HG02970 (cell line): ENCODE measurements around the gene MIPEP.
"Not testable (repeated sequence)": the region's sequence is repeated elsewhere in the genome, so short reads cannot be mapped to it uniquely, and the experiment has no call there.

Experiments
- ATAC-seq: cut with Tn5 transposase; IDR thresholded peaks from one replicate; pipeline ENCODE4 v1.9.1; 2021; ENCODE audit warnings: mild to moderate bottlenecking, moderate library complexity, moderate number of reproducible peaks; ENCODE audit not compliant: unreplicated experiment, low FRiP score

MIPEP gene

DNA sequence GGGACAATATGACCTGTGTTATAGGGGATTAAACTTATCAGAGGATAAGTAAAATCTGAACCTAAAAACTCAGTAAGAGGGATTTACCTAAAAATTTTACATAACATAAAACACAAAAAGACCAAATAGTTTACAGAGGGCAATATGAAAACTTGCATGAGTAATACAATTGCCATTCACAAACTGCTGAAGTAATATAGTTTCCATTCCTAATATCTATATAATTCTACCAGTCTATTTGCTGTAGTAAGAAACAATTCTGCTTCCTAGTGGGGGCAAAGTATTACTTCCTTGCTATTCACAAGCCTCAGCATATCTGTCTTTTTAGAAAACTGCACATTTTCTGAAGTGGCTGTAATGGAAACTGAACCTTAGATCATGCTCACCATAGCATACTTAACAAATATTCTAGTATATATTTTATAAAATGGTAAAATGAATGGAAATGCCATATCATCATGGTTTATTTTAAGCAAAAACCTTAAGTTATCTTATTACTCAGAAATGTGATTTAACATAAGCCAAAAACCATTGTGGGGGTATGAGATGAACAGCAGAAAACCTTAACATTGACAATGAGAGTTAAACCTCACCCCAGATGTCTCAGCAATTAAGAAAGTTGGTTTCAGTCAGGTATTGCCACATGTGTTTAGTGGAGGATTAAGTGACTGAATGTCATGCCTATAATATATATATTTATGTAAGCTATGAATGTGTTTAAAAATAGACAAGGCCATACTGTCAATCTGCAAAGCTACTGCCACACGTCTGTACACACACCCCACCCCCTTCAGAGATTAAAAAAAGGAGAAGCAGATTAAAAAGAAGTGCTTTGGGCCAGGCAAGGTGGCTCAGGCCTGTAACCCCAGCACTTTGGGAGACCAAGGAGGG, 136.8 kb downstream of the MIPEP start:
- ATAC-seq, result peak; percentile 63

GRCh38 chr13:23751195-23751594, 138.0 kb downstream of the MIPEP start:
- no peak for ATAC-seq

DNA sequence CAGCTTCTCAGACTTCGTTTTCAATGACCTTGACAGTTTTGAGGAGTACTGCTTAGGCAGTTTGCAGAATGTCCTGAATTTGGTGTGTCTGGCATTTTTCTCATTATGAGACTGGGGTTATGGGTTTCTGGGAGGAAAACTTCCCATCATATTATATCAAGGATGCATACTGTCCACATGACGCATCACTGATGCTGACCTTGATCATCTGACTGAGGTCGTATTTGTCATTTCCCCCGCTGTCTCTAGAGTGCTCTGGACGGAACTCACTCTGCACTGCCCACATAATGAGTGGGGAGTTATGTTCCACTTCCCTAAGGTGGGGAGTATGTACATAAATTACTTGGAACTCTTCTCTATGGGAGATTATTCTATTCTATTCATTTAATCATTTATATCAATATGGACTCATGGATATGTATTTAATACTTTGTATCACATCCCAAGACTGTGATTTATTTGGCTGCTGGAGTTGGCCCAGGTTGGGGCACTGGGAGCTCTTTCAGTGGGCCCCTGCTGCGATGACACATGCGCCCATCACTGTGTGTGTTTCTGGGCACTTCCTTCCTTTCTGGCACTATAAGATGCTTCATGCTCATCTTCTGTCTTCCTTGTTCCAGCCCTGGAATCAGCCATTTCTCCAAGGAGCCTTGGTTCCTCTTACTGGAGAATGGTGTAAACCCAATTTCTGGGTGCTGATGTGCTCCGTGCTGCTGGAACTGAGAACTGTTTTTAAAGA, 138.6 kb downstream of the MIPEP start:
- ATAC-seq, result no peak

- no peak for ATAC-seq
These were observed 139.8 kb downstream of the MIPEP start for GRCh38 chr13:23749288-23749873.

- no peak for ATAC-seq
These were observed 140.8 kb downstream of the MIPEP start for GRCh38 chr13:23748109-23748990.

DNA sequence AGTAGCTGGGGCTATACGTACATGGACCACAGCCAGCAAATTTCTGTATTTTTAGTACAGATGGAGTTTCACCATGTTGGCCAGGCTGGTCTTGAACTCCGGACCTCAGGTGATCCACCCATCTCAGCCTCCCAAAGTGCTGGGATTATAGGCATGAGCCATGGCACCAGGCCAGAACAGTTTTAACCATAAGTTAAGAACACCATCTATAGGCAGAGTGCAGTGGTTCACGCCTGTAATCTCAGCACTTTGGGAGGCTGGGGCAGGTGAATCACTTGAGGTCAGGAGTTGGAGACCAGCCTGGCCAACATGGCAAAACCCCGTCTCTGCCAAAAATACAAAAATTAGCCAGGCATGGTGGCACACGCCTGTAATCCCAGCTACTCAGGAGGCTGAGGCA, 143.1 kb downstream of the MIPEP start:
- not testable (repeated sequence) for ATAC-seq

- no peak for ATAC-seq
These were observed 144.9 kb downstream of the MIPEP start for GRCh38 chr13:23744315-23744714.

DNA sequence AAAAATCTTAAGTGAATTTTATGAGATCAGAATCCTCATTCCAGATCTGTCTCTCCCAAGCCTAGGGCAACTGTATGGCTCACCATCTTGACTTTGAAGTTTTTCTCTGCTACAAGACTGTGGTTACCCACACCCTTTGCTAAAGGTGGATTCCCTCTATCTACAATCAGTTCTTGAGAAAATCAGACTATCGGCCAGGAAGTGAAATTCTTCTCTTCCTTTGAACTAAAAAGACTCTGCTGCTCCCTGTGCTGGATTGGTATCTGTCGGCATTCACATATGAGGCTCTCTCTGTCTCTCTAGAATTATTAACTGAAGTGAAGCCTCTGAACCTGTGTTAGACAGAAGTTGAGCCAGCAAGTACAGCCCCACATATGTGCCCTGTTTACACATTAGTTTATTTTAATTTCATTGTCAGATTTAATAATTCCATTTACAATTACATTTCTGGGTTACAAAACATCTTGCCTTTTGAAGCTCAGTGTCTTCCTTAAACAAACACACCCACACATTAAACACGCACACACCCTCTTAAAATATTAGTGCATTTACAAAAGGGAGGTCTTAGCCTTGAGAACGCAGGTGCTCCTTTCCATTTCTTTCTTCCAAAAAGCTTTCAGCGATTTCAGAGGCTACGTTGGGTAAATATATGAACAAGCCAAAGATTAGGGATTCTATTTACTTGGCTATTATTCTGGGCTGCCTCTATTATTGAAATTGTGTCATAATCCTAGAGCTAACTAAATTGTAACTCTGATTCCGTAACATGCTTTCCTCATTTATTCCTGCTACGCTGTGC, 145.7 kb downstream of the MIPEP start:
- no peak for ATAC-seq

GRCh38 chr13:23741879-23742510, 147.2 kb downstream of the MIPEP start:
- no peak for ATAC-seq

- no peak for ATAC-seq
These were observed 149.2 kb downstream of the MIPEP start for GRCh38 chr13:23740002-23740401.

DNA sequence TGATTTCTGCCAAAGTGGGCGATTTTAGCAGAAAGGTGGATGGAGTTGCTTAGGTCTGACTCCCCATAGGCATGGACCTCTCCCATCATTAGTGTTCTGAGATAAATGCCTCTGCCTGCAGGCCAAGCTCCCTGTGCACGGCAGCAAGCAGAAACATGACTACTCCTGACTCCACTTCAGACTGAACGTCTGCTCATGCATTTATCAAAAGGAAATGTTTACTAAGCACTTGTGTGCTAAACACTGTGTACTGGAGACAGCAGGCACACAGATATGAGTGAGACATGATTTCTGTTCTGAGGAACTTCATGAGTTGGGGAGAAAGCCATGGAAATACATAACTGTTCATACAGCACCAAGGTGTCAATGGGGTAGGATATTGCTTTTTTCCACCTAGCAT, 149.6 kb downstream of the MIPEP start:
- no peak for ATAC-seq

DNA sequence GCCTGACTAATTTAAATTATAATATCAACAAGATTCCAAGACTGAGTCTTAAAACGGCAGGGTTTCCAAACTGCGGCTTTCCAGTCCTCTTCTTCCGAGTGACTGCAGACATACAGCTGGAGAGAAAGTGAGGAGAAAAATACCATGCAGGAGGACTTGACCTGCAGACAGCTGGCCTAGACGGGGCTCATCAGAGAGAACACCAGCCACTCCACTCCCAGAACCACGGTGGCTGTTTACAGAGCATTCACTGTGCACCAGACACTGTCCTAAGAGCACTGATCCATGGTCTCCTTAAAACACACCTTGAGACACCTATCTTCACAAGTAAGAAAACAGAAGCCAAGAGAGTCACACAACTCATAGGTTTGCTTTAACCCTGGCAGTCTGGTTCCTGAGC, 152.7 kb downstream of the MIPEP start:
- no peak for ATAC-seq

DNA sequence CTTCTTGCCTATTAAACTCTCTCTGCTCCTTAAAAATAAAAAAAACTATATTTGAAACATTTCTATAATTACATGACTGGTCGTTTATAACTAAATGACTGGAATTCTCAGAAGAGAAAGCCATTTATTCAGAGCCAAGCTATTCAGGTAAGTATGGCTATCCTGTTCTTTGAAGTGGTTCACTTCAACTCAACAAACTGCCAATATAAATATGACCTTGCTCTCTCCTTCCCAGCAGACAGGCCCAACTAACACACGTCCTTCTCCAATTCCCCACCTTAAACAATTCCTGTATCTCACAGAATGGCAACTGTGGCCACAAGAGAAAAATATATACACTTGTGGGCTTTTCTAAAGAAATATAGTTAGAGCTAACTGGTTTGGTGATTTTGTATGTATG, 153.9 kb downstream of the MIPEP start:
- ATAC-seq, result no peak

DNA sequence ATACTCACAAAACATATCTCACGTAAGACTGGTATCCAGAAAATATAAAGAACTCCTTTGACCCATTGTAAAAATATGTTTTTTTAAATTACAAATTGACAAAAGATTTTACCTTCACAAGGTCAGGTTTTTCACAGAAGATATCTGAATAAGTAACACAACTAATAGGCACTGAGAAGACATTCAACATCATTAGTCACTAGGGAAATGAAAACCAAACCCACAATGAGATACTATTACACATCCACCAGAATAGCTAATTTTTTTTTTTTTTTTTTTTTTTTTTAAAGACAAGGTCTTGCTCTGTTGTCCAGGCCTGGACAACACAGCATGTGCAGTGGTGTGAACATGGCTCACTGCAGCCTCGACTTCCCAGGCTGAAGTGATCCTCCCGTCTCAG, 157.5 kb downstream of the MIPEP start:
- ATAC-seq, result no peak

- ATAC-seq, result no peak
These were observed 158.9 kb downstream of the MIPEP start for GRCh38 chr13:23730251-23730650.

DNA sequence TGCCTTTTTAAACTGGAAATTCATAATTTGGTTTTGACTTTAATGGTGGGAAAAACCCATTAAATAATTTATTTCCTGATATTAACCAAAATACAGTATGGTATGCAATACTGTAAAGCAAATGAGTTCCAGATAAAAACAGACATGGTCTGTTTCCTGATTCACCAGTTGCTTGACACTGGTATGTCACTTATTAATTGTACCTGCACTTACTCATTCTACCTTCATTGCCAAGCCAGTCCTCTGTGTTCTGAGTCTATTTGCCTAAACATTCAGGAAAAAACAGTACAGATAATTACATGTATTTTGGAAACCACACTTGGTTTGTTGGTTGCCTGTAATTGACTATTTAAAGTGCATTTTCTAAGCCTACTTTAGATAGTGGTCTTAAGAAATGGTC, 159.7 kb downstream of the MIPEP start:
- no peak for ATAC-seq

- ATAC-seq, result no peak
These were observed 160.4 kb downstream of the MIPEP start for GRCh38 chr13:23728807-23729206.

DNA sequence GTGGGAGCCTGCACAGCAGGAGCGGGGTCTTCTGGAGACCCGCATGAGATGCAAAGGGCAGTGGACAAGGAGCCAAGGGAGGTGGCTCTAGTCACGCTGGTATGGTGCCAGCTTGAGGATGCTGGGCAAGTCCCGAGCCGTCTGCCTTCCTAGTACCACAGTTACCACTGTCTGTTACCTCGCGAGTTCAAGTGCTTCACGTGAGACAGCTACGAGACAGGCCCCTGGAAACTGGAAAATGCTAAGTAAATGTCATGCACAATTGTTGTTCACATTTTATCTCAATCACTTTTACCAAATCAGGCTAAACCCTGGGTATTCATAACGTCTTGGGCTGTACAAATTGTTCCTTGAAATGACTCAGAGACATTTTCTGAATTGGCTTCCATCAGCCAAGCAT, 163.3 kb downstream of the MIPEP start:
- no peak for ATAC-seq
